ENCODE measurements around the gene IFITM1. TPM values are rescaled to one million over a fixed set of nuclear protein-coding genes. Genes with fewer than 3 reads are reported as not detected.

Gene IFITM1
- total and polyA plus RNA-seq, 9 of the 15 experiments (the other 6 are each of a cell fraction or from before 2014, with no cell fraction given), result 691 to 5,579 (median 974) TPM

DNA sequence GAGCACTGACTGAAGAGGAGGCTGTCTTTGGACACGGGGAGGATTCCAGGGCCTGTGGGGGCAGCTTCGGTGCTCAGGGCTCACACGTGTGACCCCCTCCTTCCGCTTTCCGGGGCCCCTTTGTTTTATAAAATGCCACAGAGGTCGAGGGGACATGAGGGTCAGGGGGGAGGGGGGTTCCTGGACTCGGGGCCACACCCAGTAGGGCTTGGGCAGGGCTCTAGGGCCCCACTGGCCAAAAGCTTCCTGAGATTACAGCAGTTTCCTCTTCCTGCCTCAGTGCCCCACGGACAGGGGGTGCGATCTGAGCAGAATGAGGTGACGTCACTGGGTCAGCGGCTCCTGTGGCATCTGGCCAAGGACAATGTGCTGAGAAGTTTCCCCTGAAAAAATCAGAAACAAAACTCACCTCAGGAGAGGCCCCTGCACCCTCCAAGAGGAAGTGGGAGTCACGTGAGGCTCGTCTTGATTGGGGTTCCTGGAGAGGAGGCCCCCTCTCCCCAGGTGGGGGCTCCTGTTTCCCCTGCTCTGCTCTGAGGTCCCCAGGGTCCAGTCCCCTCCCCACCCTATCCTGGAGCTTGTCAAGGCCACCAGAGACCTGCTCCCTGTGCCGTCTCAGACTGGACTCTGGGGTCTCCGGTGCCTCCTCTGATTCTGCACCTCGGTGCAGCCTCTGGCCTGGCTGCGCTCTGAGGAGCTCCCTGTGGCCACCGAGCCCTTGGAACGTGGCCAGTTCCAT lies 13.2 kb downstream of the IFITM1 start (continued):
- TF ChIP-seq, protein P1, sequence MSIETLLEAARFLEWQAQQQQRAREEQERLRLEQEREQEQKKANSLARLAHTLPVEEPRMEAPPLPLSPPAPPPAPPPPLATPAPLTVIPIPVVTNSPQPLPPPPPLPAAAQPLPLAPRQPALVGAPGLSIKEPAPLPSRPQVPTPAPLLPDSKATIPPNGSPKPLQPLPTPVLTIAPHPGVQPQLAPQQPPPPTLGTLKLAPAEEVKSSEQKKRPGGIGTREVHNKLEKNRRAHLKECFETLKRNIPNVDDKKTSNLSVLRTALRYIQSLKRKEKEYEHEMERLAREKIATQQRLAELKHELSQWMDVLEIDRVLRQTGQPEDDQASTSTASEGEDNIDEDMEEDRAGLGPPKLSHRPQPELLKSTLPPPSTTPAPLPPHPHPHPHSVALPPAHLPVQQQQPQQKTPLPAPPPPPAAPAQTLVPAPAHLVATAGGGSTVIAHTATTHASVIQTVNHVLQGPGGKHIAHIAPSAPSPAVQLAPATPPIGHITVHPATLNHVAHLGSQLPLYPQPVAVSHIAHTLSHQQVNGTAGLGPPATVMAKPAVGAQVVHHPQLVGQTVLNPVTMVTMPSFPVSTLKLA (conservative IDR thresholded peaks at IDR 0.05), result peak in 1 of 2 experiments; percentile 54; a peak in 1 of 4 replicates
- TF ChIP-seq, protein P2, sequence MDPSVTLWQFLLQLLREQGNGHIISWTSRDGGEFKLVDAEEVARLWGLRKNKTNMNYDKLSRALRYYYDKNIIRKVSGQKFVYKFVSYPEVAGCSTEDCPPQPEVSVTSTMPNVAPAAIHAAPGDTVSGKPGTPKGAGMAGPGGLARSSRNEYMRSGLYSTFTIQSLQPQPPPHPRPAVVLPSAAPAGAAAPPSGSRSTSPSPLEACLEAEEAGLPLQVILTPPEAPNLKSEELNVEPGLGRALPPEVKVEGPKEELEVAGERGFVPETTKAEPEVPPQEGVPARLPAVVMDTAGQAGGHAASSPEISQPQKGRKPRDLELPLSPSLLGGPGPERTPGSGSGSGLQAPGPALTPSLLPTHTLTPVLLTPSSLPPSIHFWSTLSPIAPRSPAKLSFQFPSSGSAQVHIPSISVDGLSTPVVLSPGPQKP (CRISPR knock-in tag; IDR thresholded peaks at IDR 0.05), result no peak
- TF ChIP-seq ZNF311 (CRISPR knock-in tag; IDR thresholded peaks at IDR 0.05), result peak; percentile 72; the same call in 1 of the 2 replicates
- TF ChIP-seq, protein P3, sequence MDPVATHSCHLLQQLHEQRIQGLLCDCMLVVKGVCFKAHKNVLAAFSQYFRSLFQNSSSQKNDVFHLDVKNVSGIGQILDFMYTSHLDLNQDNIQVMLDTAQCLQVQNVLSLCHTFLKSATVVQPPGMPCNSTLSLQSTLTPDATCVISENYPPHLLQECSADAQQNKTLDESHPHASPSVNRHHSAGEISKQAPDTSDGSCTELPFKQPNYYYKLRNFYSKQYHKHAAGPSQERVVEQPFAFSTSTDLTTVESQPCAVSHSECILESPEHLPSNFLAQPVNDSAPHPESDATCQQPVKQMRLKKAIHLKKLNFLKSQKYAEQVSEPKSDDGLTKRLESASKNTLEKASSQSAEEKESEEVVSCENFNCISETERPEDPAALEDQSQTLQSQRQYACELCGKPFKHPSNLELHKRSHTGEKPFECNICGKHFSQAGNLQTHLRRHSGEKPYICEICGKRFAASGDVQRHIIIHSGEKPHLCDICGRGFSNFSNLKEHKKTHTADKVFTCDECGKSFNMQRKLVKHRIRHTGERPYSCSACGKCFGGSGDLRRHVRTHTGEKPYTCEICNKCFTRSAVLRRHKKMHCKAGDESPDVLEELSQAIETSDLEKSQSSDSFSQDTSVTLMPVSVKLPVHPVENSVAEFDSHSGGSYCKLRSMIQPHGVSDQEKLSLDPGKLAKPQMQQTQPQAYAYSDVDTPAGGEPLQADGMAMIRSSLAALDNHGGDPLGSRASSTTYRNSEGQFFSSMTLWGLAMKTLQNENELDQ (CRISPR knock-in tag; IDR thresholded peaks at IDR 0.05; ENCODE audit: borderline replicate concordance), result no peak
- TF ChIP-seq ZNF79 (CRISPR knock-in tag; IDR thresholded peaks at IDR 0.05; ENCODE audit: low read depth), result peak; percentile 36; the same call in 1 of the 2 replicates
- TF ChIP-seq ARID1B (IDR thresholded peaks at IDR 0.05), result peak; percentile 45; the same call in 1 of the 2 replicates
- TF ChIP-seq HDAC6 (IDR thresholded peaks at IDR 0.05; ENCODE audit: low read depth, low read length), result no peak
- TF ChIP-seq LEF1 (IDR thresholded peaks at IDR 0.05), result peak; percentile 41; the same call in 1 of the 2 replicates
- TF ChIP-seq ZNF644 (tag; IDR thresholded peaks at IDR 0.05; ENCODE audit: low read depth), result 0 out of 2 replicates have a peak, but pooled peaks have one; percentile 51
- TF ChIP-seq FOS (IDR thresholded peaks at IDR 0.05; ENCODE audit: extremely low read depth, insufficient read length), result no peak
- TF ChIP-seq RFX7 (CRISPR knock-in tag; IDR thresholded peaks at IDR 0.05), result no peak
- TF ChIP-seq, protein P4, sequence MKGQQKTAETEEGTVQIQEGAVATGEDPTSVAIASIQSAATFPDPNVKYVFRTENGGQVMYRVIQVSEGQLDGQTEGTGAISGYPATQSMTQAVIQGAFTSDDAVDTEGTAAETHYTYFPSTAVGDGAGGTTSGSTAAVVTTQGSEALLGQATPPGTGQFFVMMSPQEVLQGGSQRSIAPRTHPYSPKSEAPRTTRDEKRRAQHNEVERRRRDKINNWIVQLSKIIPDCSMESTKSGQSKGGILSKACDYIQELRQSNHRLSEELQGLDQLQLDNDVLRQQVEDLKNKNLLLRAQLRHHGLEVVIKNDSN (CRISPR knock-in tag; IDR thresholded peaks at IDR 0.05), result peak; percentile 94
- no peak for TF ChIP-seq PHTF2 (CRISPR knock-in tag; IDR thresholded peaks at IDR 0.05)
- TF ChIP-seq, protein P5, sequence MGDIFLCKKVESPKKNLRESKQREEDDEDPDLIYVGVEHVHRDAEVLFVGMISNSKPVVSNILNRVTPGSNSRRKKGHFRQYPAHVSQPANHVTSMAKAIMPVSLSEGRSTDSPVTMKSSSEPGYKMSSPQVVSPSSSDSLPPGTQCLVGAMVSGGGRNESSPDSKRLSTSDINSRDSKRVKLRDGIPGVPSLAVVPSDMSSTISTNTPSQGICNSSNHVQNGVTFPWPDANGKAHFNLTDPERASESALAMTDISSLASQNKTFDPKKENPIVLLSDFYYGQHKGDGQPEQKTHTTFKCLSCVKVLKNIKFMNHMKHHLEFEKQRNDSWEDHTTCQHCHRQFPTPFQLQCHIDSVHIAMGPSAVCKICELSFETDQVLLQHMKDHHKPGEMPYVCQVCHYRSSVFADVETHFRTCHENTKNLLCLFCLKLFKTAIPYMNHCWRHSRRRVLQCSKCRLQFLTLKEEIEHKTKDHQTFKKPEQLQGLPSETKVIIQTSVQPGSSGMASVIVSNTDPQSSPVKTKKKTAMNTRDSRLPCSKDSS (IDR thresholded peaks at IDR 0.05; ENCODE audit: low read depth, partially characterized antibody), result no peak
- TF ChIP-seq HNRNPK (IDR thresholded peaks at IDR 0.05; ENCODE audit: low read depth, low read length, poor library complexity, severe bottlenecking), result no peak
- peak in 1 of 2 experiments; percentile 62; a peak in 2 of 4 replicates for TF ChIP-seq KDM1A (IDR thresholded peaks at IDR 0.05)
- no peak for TF ChIP-seq NELFE (IDR thresholded peaks at IDR 0.05; ENCODE audit: insufficient read depth, insufficient read length)
- TF ChIP-seq CBX5 (IDR thresholded peaks at IDR 0.05; ENCODE audit: borderline replicate concordance, low read depth), result no peak
- TF ChIP-seq KLF16 (IDR thresholded peaks at IDR 0.05), result no peak
- no peak for TF ChIP-seq SREBF2 (CRISPR knock-in tag; IDR thresholded peaks at IDR 0.05)

Data from K562 (cell line).